ENCODE data around the gene LOC128125822.
"Not testable (repeated sequence)": the region's sequence is repeated elsewhere in the genome, so short reads cannot be mapped to it uniquely, and the experiment has no call there.

Gene LOC128125822

DNA sequence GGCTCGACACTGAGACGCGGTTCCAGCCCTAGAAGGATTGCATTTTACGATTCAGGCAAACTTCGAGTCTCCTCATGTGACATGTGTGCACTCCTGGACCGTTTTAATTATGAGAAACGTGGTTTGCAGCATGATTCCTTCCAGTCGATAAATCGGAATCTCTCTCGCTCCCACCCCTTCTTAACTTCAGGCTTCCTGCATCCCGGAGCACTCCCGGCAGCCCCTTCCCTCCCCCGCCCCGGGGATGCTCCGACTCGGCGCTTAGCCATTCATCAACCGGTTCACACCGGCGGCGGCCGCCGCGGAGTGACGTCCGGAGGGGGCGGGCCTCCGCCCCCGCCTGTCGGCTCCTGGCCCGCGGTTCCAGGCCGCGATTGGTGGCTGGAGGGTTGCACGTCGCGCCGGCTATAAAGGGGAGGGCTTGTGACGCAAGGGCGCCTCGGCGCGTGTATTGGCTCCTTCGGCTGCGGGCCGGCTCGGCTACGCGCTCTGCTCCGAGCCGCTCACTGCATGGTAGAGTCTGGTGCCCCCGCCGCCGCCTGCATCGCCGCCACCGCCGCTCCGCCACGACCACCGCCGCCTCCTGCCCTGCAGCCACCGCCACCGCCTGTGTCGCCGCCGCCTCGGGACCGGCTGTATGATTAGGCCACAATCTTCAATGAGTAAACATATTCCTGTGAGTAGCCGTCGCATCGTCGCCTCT, at the start of gene LOC128125822, which contains the start of gene PTP4A1:
LOC128125822 (plus strand) TSS at position 437 of the 703 bp plus-strand sequence.
PTP4A1 (plus strand) TSS at position 437 of the 703 bp plus-strand sequence. CDS start 4,401 bp downstream, outside the sequence.
- peak; percentile 85 for DNase-seq

DNA sequence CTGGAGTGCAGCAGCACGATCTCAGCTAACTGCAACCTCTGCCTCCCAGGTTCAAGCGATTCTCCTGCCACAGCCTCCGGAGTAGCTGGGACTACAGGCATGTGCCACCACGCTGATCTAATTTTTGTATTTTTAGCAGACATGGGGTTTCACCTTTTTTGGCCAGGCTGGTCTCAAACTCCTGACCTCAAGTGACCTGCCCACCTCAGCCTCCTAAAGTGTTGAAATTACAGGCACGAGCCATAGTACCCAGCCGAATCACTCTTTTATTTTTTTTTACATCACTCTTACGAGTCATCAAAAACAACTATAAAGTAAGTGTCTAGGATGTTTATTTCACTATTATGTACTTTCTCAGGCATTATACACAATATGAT, 49.4 kb upstream of the LOC128125822 start:
- not testable (repeated sequence) for DNase-seq

DNA sequence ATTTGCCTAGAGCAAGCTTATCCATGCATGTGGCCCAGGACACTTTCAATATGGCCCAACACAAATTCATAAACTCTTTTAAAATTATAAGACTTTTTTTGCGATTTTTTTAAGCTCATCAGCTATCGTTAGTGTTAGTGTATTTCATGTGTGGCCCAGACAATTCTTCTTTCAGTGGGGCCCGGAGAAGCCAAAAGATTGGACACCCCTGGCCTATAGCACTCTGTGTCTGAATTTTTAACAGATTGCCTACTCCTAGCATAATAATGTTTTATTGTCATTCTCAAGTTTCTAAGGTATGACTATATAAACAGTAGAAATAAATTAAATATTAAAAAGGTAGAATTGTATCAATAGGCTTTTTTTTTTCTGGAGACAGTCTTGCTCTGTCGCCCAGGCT, 48.6 kb upstream of the LOC128125822 start:
- no peak for DNase-seq

GRCh38 chr6:63525186-63525878, 46.9 kb upstream of the LOC128125822 start:
- no peak for DNase-seq

- DNase-seq, result no peak
Measured at GRCh38 chr6:63526931-63527330, 45.3 kb upstream of the LOC128125822 start.

GRCh38 chr6:63527658-63528514, 44.4 kb upstream of the LOC128125822 start:
- no peak for DNase-seq

DNA sequence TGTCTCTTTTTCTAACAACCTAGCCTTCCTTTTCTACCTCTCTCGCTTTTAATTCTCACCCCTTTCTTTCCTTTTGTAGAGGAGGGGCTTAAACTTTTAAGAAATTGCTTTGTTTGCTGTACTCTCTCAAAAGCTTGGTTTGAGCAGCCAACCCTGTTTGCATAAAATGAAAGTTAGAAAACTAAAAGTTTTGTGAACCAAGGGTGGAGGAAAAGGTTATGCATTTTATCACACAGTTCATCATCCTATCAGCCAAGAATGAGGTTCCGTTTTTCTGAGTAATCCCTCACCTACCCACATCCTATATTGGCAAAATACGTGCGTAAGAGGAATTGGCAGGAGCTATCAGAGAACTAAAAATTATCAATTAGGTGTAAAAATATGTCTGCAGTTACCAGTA, 42.8 kb upstream of the LOC128125822 start:
- no peak for DNase-seq

DNA sequence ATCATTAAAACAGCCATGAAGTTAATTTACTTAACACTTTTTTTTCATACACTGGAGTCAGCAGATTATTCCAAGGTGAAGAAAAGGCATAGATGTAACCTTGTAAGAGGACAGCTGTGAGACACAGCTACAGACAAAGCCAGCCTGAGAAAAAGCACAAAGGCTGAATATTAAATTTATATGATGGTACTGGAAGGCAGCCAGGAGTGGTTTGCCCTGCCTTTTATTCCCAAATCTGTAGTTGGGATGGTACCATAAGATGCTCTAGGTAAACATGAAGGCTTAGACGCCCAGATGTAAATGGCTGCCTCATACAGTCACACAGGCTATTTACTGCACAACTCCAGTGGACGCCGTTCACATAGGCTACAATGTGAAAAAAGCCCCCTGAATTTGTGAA, 42.1 kb upstream of the LOC128125822 start:
- no peak for DNase-seq

- DNase-seq, result no peak
Measured at GRCh38 chr6:63530991-63531390, 41.3 kb upstream of the LOC128125822 start.

GRCh38 chr6:63533026-63533425, 39.3 kb upstream of the LOC128125822 start:
- DNase-seq, result no peak

GRCh38 chr6:63533952-63534351, 38.3 kb upstream of the LOC128125822 start:
- no peak for DNase-seq

DNA sequence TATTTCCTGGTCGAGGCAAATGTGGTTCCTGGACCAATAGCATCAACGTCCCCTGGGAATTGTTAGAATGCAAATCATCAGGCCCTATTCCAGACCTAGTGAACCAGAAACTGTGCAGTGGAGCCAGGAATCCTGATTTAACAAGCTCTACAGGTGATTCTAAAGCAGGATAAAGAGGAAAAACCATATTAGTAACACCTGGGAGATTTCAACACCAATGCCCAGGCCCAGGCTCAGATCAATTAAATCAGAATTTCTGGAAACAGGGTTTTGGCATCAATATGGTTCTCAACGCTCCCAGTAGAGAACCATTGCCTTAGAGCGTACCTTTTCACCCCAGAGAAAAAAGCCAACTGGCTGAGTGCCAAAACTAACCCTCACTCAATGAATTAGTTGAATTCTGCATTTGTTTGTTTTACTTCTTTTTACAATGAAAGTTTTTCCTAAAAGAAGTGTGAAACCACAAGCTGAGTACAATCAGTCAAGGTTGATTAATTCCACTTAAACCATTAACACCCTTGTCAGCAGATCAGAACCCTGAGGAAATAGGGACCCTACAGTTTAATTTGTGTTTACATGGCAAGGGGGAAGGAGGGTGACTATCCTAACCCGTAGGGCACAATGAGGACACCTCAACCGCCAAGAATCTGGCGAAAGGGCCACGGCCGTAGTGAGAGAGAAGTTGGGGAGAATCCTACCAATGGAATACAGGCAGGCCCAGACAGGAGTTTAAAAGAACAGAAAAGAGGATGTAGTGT, 34.9 kb upstream of the LOC128125822 start:
- DNase-seq, result no peak

DNA sequence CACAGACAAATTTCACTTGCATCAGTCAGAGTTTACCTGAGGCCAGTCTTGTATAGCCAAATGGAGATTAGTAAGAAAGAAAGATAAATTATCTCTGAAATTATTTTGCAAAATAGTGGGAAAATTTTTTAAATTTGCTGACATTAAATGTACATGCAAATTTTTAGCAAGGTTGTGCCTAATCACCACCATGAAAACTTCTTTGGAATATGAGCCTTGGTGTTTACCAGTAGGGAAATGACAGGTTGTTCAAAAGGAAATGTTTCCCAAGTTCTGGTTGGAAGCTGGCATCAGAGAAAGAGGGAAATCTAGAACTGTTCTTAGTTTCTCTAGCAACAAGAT, 34.4 kb upstream of the LOC128125822 start:
- DNase-seq, result no peak

DNA sequence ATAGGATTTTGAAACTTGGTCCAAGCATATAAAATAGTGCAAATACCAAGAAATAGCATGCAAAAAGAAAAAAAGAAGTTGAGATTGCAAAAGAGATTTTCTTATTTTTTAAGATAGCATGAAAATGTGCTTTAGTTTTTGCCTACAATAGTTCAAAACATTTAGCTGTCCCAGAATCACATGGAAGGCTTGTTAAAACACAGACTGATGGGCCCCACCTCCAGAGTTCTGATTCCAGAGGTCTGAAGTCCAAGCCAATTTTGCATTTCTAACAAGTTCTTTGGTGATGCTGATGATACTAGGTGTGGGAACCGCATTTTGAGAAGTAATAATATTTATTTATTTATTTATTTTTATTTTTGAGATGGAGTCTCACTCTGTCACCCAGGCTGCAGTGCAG, 33.7 kb upstream of the LOC128125822 start:
- DNase-seq, result no peak

DNA sequence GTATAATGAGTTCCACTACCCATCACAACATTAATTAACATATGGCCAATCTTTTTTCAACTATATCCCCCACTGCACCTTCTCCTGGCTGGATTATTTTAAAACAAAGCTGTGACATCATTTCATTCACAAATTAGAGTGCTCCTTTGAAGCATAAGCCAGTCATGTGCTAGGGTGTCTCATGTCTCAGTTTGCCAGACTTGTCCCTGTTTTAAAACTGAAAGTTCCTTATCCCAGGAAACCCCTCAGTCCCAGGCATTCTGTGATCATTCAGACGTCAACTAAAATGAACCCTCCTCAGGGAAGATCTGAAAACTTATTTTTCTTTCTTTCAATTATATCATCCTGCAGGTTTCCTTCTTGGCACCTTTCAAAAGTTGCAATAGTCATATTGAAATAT, 29.3 kb upstream of the LOC128125822 start:
- no peak for DNase-seq

GRCh38 chr6:63543982-63544381, 28.3 kb upstream of the LOC128125822 start:
- DNase-seq, result no peak

GRCh38 chr6:63546236-63546635, 26.0 kb upstream of the LOC128125822 start:
- DNase-seq, result no peak

DNA sequence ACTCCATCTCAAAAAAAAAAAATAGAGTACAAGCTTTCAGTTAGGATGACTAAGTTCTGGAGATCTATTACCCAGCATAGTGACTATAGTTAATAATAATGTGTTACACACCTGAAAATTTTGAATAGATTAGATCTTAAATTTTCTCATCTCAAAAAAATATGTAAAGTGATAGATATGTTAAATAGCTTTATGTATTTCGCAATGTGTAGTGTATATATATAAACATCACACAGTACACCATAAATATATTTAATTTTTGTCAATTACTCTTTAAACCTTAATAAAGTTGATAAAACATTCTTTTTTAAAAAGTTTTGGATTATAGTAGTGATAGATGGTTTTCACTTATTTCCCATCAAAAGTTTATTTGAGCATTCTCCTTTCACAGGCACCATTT, 25.6 kb upstream of the LOC128125822 start:
- no peak for DNase-seq

DNA sequence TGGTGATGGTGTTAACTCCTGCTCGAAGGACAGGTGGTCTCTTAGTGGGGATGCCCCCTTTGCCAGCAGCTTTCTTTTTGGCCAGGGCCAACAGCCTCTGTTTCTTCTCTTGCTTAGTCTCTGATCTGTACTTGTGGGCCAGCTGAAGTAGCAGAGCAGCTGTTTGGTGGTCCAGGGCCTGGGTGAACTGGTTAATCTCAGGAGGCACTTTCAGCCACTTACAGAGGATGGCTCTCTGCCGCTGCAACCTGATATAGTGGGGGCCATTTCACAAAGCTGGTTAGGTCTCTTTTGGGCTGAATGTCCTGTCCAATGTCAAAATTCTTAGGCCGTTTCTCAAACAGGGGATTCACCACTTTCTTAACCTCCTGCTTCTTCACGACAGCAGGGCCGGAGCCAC, 23.2 kb upstream of the LOC128125822 start:
- DNase-seq, result no peak

GRCh38 chr6:63553208-63553607, 19.1 kb upstream of the LOC128125822 start:
- no peak for DNase-seq

DNA sequence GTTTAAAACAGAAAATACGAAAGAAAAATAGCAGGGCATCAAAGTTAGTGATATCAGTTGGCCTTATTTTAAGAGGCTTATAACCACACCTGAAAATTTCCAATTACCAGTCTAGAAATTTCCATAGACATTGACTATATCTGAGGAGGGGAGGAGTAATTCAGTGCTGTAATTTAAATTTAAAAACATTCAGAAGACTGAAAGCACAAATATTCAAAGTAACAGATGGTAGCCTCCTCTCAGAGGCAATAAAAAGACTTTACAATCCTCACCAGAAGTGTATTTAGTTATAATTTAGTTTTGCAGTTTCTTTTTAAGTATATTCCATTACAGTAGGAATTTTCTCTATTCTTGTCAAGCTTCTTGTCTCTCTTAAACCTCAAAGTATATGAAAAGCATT, 18.4 kb upstream of the LOC128125822 start:
- no peak for DNase-seq

DNA sequence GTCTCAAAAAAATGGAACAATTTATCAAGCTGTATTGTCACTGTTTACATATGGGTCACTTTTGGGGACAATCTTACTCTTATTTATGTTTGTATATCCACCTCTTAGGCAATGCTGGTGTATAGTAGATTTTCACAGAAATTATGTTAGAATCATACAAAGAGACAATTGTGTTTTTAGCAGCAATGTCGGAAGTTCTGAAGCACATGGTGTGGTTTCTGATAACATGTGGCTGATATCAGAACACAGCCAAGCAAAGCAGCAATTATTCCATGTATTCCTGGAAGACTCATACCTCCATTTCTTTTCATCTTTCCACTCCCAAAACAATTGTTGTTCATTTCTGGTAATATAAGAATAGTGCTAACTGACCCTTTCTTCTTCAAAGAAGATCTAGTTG, 17.5 kb upstream of the LOC128125822 start:
- no peak for DNase-seq

DNA sequence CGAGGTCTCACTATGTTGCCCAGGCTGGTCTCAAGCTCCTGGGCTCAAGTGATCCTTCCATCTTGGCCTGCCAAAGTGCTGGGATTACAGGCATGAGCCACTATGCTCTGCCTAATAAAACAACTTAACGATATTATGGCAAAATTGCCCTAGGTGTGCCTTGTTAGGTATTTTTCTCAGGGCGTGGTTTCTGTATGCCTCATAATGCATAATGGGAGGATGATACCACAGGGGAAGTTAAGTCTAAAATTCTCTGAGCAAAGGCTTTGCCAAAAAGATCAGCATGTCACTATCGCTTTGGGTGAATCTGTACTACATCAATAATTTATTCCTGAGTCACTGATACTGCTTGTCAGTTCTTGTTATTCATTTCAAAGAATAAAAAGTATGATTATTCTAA, 15.9 kb upstream of the LOC128125822 start:
- no peak for DNase-seq

All from SHP77 treated with DMSO at 0.1 percent for 48 hours (cell line).